Retinal pigment epithelial cell (primary cell): ENCODE data around the gene DPP7.
A peak's percentile ranks its signal among the peaks of the same experiment; 100 is the strongest.
"Not testable (repeated sequence)": the region's sequence is repeated elsewhere in the genome, so short reads cannot be mapped to it uniquely, and the experiment has no call there.

Source experiments
- DNase-seq: peaks from one replicate; pipeline ENCODE4 v3.0.0-alpha.2; 2010; ENCODE audit warnings: low read depth
- H3K4me3 ChIP-seq: 2 replicates; pipeline ENCODE4 v1.5.1; 2011; ENCODE audit warnings: mild to moderate bottlenecking, low read length, control low read depth, moderate library complexity
- TF ChIP-seq, protein P1 (sequence below): conservative IDR thresholded peaks from 2 replicates; pipeline ENCODE4 v1.5.1; 2011; ENCODE audit warnings: low read depth, low read length, control low read depth, inconsistent platforms

The DPP7 gene

DNA sequence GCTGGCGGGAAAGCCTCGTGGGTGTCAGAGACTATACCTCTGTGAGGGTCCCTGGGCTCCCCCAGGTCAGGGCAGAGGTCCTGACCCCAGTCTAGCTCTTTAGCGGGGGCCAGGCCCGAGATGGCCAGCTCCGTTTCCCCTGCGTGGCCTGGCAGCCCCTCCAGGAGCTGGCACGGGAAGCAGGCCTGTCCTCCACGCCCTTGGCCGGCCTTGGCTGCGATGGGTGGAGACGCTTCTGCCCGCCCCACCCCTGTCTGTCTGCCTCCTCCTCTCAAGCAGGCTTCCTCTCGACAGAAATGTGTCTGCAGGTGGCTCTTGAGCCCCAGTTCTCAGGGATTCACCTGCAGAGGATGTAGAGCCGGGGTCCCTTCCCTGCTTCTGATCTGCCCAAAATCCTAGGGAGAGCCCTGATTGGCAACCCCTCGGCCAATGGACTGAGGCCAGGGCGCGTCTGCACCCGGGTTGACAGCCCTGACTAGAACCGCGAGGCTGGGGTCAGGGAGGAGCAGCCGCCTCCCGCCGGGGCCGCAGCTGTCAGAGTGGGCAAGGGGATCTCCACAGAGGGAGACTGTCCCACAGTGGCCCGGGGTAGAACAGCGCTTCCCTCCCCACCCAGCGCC is 21.8 kb upstream of the DPP7 start:
- DNase-seq: no peak
- TF ChIP-seq, protein P1, sequence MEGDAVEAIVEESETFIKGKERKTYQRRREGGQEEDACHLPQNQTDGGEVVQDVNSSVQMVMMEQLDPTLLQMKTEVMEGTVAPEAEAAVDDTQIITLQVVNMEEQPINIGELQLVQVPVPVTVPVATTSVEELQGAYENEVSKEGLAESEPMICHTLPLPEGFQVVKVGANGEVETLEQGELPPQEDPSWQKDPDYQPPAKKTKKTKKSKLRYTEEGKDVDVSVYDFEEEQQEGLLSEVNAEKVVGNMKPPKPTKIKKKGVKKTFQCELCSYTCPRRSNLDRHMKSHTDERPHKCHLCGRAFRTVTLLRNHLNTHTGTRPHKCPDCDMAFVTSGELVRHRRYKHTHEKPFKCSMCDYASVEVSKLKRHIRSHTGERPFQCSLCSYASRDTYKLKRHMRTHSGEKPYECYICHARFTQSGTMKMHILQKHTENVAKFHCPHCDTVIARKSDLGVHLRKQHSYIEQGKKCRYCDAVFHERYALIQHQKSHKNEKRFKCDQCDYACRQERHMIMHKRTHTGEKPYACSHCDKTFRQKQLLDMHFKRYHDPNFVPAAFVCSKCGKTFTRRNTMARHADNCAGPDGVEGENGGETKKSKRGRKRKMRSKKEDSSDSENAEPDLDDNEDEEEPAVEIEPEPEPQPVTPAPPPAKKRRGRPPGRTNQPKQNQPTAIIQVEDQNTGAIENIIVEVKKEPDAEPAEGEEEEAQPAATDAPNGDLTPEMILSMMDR: no peak
- no peak overlapping the region for H3K4me3 ChIP-seq

DNA sequence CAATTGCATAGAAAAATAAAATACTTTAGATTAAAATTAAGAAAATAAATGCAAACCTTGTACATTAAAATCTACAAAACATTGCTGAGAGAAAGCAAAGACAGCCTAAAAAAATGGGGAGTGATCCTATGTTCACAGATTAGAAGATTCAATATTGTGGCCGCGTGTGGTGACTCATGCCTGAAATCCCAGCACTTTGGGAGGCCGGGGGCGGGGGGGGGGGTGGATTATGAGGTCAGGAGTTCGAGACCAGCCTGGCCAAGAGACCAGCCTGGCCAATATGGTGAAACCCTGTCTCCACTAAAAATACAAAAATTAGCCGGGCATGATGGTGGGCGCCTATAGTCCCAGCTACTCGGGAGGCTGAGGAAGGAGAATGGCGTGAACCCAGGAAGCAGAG is 20.6 kb upstream of the DPP7 start:
- DNase-seq: not testable (repeated sequence)

DNA sequence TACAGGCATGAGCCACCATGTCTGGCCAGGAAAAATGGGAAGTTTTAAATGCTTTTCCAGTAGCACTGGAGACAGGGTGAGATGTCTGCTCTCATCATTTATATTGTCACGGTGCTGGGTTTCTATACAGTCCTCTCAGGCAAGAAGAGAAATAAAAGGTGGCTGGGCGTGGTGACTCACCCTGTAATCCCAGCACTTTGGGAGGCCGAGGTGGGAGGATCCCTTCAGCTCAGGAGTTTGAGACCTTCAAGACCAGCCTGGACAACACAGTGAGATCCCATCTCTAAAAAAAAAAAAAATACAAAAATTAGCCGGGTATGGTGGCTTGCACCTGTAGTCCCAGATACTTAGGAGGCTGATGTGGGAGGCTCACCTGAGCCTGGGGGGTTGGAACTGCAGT is 19.7 kb upstream of the DPP7 start:
- H3K4me3 ChIP-seq: no peak overlapping the region
- DNase-seq: no peak
- TF ChIP-seq, protein P1: no peak

More for the DNA sequence above, 20.6 kb upstream of the DPP7 start:
- not testable (repeated sequence) for H3K4me3 ChIP-seq

DNA sequence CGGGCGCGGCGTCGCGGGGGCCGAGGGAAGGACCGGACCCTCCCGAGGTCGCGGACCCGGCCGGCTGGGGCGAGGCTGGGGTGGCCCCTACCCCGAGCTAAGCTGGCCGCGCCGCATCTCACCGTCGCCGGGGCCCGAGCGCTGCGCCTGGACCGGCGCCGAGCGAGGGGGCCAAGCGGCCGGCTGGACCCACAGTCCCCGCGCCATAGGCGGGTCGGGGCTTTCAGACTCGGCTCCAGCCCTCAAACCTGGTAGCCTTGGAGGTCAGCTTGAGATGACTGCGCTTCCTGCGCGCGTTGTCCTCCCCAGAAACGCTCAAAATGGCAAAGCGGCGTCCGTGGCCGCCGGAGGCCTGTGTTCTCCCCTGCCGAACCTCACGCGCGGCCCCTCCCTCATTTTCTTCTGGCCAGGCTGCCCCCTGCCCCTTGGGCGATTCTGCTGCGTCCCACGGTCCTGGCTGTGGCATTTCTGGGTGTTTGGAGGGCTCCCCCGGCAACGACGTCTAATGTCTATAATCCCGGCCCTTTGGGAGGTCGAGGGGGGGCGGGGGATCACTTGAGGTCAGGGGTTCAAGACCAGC is 15.7 kb upstream of the DPP7 start:
- no peak for DNase-seq
- peak overlapping the region; percentile 72 for H3K4me3 ChIP-seq
- TF ChIP-seq, protein P1: no peak

DNA sequence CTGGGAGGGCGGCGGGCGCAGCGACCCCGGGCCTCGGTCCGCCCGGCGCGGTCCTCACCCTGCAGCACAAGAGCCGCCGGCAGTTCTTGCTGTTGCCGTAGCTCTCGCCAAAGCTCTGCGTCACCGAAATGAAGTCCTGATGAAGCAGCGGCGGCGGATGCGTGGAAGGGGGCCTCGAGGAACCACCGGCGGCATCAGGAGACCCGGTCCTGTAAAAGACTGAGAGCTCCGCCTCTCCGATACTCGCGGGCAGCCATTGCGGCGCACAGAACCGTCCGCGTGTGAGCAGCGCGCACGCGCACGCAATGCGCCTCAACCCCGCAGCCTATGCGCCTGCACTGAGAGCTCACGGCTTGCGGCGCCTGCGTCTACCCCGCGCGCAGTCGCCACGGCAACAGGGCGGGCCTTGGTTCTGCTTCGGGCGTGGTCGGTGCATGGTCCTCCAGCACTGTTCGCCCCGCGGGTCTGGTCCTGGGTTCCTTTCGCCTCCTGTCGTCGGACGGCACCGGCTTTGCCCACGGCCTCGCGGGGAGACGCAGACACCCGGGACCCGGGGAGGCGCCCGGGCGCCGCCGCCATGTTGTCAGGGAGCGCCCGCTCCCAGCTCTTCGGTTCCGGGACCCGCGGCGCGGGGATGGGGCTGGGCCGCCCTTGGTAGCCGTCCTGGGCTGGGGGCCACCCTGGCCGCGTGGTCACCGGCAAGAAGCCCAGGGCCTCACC is 15.1 kb upstream of the DPP7 start:
- peak; percentile 68 for DNase-seq
- TF ChIP-seq, protein P1: no peak
- H3K4me3 ChIP-seq: peak overlapping the region; percentile 72

DNA sequence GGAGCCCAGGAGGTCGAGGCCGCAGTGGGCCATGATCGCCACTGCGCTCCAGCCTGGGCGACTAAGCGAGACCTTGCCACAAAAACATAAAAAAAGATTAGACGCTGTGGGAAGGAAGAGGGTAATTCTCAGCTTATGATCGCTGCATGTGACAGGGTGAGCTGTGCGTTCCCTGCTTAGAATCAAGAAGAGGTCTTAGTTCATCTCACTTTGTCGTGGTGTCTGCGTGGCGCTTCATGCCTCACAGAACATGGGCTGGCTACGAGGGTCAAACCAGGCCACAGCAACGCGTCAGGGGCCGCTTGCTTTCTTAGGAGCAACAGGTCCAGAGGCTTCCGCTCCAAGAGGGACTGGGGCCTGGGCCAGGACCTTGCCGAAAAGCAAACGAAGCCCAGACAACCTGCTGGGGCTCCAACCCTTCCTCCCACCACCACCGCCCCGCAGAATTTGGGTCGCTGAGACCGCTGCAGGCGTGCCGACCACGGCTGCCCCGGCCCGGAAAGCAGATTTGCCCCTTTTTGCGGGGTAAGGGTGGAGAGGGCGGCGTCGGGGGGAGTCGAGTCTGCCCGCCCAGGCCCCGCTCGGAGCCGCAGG is 14.4 kb upstream of the DPP7 start:
- TF ChIP-seq, protein P1: no peak
- DNase-seq: no peak
- peak overlapping the region; percentile 72 for H3K4me3 ChIP-seq

DNA sequence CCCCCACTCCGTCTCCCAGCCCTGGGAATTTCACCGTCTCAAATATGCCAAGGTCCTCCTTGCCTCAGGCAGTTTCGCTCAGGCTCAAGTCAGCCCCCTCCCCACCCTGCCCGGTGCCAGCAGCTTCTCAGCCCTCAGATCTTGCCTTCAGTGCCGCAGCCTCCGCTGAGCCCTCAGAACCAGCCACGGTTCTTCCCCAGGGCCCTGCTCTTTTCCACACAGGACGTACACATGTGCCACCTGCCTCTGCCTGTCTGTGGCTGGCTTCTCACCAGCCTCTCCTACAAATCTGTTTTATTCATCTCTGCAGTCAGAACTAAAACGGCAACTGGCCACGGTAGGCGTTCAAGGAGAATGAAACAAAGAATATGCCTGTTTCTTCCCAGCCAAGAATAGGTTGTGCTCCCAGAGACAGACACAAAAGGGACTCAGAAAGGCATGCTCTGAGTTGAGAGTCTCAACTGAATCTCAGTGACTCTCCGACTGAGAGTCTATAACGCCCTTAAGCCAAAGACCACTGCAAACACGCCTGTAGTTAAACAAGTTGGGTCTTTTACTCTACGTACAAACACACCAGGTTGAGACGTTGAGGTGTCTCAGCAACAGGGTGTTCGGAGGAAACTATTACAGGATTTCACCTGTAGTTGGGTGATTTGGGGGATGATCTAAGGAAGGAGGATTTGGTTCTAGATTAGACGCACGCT is 13.8 kb upstream of the DPP7 start:
- no peak for DNase-seq
- TF ChIP-seq, protein P1: no peak
- H3K4me3 ChIP-seq: peak overlapping the region; percentile 72
